Cardiac fibroblast (primary cell): ENCODE measurements around the gene MTMR4.
A peak's percentile ranks its signal among the peaks of the same experiment; 100 is the strongest.

ENCODE experiments used
- DNase-seq, 2 donors: peaks; one replicate each; pipeline versions ENCODE4 v3.0.0 to v3.0.0-alpha.2; 2010; ENCODE audit warnings: low read depth in 2 of 2
- H3K4me3 ChIP-seq, 2 donors: replicated peaks in 1 of 2; 1 replicate in 1 of 2; 2 replicates in 1 of 2; pipeline ENCODE4 v1.5.1; 2011; ENCODE audit warnings: low read depth in 2 of 2, low read length in 2 of 2, mild to moderate bottlenecking in 2 of 2, moderate library complexity in 1 of 2
- TF ChIP-seq, protein P1 (sequence below): IDR thresholded peaks from one replicate; pipeline ENCODE4 v1.5.1; 2011; ENCODE audit warnings: low read depth, mild to moderate bottlenecking, low read length, inconsistent platforms

The MTMR4 gene

DNA sequence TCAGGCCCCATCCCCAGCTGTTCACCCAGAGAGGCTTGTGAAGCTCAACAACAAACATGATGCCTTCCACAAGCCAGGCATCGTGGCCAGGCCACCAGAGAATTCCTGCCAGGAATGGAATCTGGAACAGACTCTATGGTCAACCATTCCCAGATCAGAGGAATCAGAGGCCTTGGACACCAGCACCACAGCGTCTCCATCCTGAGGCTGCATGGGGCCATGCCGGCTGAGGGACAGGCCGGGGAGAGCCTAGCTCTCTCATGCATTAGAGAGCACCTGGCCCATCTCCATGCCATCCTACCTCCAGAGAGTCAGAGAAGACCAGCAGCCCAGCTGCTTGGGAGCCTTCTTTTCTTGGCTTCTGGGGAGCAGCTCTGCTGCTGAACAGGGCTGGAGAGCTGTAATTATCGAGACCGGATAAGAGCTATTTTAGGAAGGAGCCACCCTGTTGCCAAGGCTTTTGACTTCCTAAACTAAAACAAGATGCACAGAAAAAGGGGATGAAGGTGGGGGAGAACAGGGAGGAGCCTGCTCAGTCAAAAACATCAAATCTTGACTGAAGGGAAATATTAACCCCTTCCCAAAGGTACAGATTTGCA, 24.5 kb upstream of the MTMR4 start:
- TF ChIP-seq, protein P1, sequence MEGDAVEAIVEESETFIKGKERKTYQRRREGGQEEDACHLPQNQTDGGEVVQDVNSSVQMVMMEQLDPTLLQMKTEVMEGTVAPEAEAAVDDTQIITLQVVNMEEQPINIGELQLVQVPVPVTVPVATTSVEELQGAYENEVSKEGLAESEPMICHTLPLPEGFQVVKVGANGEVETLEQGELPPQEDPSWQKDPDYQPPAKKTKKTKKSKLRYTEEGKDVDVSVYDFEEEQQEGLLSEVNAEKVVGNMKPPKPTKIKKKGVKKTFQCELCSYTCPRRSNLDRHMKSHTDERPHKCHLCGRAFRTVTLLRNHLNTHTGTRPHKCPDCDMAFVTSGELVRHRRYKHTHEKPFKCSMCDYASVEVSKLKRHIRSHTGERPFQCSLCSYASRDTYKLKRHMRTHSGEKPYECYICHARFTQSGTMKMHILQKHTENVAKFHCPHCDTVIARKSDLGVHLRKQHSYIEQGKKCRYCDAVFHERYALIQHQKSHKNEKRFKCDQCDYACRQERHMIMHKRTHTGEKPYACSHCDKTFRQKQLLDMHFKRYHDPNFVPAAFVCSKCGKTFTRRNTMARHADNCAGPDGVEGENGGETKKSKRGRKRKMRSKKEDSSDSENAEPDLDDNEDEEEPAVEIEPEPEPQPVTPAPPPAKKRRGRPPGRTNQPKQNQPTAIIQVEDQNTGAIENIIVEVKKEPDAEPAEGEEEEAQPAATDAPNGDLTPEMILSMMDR, result no peak
- DNase-seq, result peak in 1 of 2 donors; percentile 68
- H3K4me3 ChIP-seq, result no peak overlapping the region

DNA sequence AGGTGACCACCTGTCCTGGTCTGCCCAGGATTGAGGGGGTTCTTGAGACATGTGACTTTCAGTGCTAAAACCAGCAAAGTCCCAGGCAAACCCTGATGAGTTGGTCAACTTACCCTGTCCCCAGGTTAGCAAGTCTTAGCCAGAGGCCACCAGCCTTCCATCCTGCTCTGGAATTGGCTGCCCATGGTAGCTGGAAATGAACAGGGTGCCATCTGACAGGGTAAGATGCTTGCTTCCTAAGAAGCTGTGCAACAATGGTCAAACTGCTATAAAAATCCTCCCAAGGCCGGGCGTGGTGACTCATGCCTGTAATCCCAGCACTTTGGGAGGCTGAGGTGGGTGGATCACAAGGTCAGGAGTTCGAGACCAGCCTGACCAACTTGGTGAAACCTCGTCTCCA, 22.8 kb upstream of the MTMR4 start:
- DNase-seq, result no peak
- no peak overlapping the region for H3K4me3 ChIP-seq
- TF ChIP-seq, protein P1, result no peak

DNA sequence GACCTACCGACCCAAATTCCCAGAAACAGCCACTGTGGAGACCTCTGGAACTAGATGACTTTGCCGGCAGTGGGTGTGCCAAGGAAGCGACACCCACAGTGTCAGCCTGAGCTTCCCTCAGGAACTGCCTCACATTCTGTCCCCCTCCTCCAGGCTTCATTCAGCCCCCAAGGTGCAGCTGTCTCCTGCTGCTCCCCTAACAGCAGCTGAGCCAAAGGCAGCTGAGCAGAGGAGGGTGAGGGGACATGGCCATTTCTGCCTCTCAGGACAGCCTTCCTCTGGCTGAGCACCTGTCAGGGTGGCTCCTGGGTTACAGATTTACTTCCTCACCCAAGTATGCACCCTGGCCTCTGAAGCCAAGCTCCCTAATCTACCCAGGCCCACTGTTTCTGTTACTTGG, 22.1 kb upstream of the MTMR4 start:
- TF ChIP-seq, protein P1, result no peak
- no peak overlapping the region for H3K4me3 ChIP-seq
- DNase-seq, result no peak

DNA sequence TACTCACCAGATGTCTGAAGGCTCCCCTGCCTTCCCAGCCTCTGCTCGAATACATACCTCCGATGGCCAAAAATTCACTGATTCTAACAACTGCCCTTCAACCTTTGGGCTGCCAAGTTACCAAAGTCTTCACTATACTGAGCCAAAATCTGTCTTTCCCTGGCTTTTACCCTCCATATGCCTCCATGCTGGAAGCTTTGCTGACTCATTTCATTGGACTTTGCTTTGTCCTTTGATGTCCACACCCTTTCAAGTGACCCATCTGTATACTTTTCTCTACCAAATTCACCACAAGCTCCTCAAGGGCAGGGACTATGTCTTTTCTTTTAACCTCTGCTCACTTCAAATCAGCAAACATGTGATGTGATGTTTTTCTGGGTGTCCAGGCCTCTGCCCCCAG, 21.0 kb upstream of the MTMR4 start:
- DNase-seq, result peak; percentile 47 to 69
- TF ChIP-seq, protein P1, result no peak
- H3K4me3 ChIP-seq, result no peak overlapping the region

DNA sequence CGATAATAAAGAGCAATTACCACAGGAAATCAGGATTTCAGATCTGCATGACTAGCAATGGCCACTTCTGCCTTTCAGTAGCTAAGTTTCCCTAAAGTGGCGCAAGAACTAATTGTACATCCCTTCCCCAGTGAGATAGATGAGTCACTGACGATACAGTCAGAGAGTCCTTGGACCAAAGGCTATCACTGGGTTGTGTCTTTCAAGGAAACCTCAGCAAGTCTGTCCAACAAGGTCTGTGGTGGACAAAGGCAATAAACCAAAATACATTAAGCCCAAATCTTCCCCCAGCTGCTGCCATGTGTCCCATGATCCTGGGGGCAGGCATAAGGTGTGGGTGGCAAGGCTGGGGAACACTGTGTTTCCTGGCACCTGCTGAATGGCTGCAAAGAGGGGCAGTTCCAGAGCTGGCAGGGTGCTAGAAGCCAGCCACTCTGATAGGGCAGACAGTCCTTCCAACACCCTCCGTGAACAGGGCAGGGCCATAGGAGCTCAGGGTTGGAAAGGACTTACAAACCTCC, 20.5 kb upstream of the MTMR4 start:
- DNase-seq, result peak; percentile 47 to 79
- TF ChIP-seq, protein P1, result no peak
- H3K4me3 ChIP-seq, result no peak overlapping the region

DNA sequence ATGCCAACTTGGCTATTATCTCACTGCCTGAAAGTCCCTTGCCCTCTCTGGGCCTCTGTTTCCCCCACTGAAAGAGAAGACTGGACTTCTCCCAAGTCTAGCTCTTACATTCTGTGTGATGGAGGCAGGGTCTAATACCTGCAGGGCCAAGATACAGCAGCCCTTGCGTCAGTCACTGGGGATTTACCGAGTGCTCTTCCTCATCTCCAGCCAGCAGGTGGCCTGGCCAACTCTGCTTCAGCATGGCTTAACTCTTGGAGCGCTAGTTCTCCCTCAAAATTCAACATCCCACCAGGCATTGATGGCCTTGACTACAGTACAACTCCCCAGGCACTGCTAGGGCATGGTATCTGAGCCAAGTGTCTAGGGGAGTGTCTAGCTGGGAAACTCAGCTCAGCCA, 19.9 kb upstream of the MTMR4 start:
- H3K4me3 ChIP-seq, result no peak overlapping the region
- TF ChIP-seq, protein P1, result no peak
- DNase-seq, result no peak
